Peyer's patch (tissue), 4 donors: Measurements from ENCODE around the gene SHMT2. TPM values are rescaled to one million over a fixed set of nuclear protein-coding genes. Genes with fewer than 3 reads are reported as not detected.

Experiments
- DNase-seq, 3 donors: peaks; one replicate each; pipeline ENCODE4 v3.0.0-alpha.2; 2017 to 2019
- H3K27ac ChIP-seq, 4 donors: fragments of 200-600 bp; sonication (generic); one replicate each; pipeline ENCODE4 v1.5.1; 2016 to 2019
- H3K27me3 ChIP-seq, 2 donors: fragments of 200-600 bp; sonication (generic); one replicate each; pipeline ENCODE4 v1.5.1; 2019
- H3K36me3 ChIP-seq, 3 donors: fragments of 200-600 bp; sonication (generic); one replicate each; pipeline ENCODE4 v1.5.1; 2016 to 2019
- H3K4me1 ChIP-seq, 4 donors: fragments of 200-600 bp; sonication (generic); one replicate each; pipeline ENCODE4 v1.5.1; 2016 to 2019
- H3K4me3 ChIP-seq, 4 donors: fragments of 200-600 bp; sonication (generic); 1 replicate in 3 of 4; 2 replicates in 1 of 4; pipeline ENCODE4 v1.5.1; 2016 to 2019; ENCODE audit warnings: mild to moderate bottlenecking in 1 of 4
- H3K9me3 ChIP-seq, 4 donors: fragments of 200-600 bp; sonication (generic); one replicate each; pipeline ENCODE4 v1.5.1; 2016 to 2019; ENCODE audit warnings: mild to moderate bottlenecking in 1 of 4
- POLR2A ChIP-seq, 2 donors: fragments of 450-650 bp; IDR thresholded peaks; one replicate each; pipeline ENCODE4 v1.5.1; 2017; ENCODE audit warnings: antibody characterized with exemption in 2 of 2, mild to moderate bottlenecking in 2 of 2, moderate library complexity in 2 of 2
- total RNA-seq, 4 donors: library from RNA; depleted of rRNA; stranded (reverse); fragments of >200 nt; gene quantifications; one replicate each; pipeline ENCODE4 v1.1.0, GENCODE V29; 2016
- TF ChIP-seq, protein P1 (sequence below), 6 experiments: fragments of 450-650 bp in 4 of 6; fragments of 200-600 bp in 2 of 6; sonication (generic) in 1 of 6; IDR thresholded peaks; one replicate each; pipeline ENCODE4 v1.5.1; 2017 to 2019; ENCODE audit warnings: antibody characterized with exemption in 6 of 6, mild to moderate bottlenecking in 3 of 6, moderate library complexity in 1 of 6

SHMT2 gene
- total RNA-seq, 4 donors from 2014 or later, result 34.4 to 72.6 (median 36.3) TPM

DNA sequence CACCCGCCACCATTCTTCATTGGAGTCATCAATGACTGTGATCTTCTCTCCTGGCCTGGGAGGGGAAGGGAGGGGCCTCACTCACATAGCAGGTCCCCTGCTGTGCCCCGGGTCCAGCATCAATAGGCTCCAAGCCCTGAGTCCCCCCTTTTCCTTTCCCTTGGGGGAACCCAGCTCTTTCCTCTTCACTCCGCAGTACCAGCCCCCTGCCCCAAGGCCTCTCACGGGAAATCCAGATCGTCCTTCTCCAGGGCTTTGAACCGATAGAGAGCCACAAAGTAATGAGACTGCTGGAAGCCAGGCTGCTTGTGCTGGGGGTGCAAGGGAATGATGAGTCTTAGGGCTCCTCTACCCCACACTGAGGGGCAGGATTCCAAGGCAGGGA, 14.8 kb downstream of the SHMT2 start:
- peak in 1 of 3 donors; percentile 28 for DNase-seq
- H3K36me3 ChIP-seq, result no peaks in the 10 kb centered on the region
- TF ChIP-seq, protein P1, sequence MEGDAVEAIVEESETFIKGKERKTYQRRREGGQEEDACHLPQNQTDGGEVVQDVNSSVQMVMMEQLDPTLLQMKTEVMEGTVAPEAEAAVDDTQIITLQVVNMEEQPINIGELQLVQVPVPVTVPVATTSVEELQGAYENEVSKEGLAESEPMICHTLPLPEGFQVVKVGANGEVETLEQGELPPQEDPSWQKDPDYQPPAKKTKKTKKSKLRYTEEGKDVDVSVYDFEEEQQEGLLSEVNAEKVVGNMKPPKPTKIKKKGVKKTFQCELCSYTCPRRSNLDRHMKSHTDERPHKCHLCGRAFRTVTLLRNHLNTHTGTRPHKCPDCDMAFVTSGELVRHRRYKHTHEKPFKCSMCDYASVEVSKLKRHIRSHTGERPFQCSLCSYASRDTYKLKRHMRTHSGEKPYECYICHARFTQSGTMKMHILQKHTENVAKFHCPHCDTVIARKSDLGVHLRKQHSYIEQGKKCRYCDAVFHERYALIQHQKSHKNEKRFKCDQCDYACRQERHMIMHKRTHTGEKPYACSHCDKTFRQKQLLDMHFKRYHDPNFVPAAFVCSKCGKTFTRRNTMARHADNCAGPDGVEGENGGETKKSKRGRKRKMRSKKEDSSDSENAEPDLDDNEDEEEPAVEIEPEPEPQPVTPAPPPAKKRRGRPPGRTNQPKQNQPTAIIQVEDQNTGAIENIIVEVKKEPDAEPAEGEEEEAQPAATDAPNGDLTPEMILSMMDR (IDR thresholded peaks at IDR 0.05), result no peak
- no peak for TF ChIP-seq POLR2A (IDR thresholded peaks at IDR 0.05)
- no peaks in the 10 kb centered on the region for H3K9me3 ChIP-seq
- peaks cover 0 to 33% of the 10 kb centered on the region in 2 donors for H3K27me3 ChIP-seq
- peaks cover 5 to 47% (median 33%) of the 10 kb centered on the region in 4 donors for H3K4me1 ChIP-seq
- no peak overlapping the region for H3K4me3 ChIP-seq
- no peak overlapping the region for H3K27ac ChIP-seq

DNA sequence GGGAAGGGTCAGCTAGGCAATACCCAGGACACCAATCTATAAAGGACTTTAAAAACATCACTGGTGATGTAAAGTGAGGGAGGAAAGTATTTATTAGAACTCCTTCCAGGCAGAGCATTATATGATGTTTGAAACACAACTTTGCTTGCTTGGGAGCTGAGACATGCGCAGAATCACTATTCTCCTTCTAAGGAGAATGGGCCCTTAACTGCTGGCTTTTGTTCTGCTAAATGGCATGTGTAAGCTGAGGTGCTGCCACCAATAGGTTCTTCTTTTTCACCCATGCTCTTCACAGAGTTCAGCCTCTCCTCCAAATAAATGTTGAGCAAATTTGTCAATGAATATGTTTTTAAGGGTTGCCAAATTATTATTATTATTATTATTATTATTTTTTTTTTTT, 17.5 kb downstream of the SHMT2 start:
- Histone ChIP-seq H3K4me1 (peaks cover 0 to 19% (median 17%) of the 10 kb centered on the region in 4 donors), H3K9me3 (no peaks in the 10 kb centered on the region), H3K27ac (no peak overlapping the region), H3K27me3 (peaks cover 0 to 8% of the 10 kb centered on the region in 2 donors), H3K36me3 (no peaks in the 10 kb centered on the region), H3K4me3 (no peak overlapping the region)
- DNase-seq, result no peak
- TF ChIP-seq POLR2A (IDR thresholded peaks at IDR 0.05), result no peak
- TF ChIP-seq, protein P1 (IDR thresholded peaks at IDR 0.05), result no peak

DNA sequence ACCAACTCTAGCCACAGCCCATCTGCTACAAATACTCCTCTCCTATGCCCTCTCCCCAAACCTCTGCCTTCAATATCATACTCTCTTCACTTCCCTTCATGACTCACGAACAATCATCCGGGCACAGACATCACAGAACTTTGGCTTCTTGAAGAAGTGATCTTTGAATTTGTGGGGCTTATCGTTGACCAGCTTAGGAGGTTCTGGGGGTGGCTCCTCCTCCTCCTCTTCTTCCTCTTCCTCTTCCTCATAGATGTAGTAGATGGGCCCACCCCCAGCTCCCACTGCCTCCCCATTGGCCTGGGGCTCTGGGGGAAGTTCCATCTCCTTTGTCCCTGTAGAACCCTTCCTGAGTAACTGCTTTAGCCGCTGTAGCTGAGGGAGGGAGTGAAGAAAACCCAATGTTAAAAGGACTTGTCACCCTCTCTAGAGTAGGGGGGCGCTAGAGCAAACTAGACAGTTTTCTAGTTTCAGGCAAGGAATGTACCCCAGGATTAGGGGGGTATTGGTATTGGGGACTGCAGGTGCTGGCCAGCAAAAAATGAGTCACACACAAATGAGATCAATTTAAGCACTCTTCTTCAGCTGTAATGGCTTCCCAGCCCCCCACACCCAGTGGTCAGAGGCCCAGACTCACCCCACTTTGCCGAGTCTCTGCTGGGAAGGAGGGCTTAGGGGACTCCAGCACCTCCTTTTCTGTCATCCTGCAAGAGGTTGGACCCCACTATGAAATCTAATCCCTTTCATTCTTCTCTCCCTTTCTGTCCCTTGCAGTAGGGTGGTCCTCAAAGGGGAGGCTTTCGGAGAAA, 19.6 kb downstream of the SHMT2 start:
- H3K27ac ChIP-seq, result no peak overlapping the region
- H3K4me1 ChIP-seq, result no peaks in the 10 kb centered on the region
- no peak for TF ChIP-seq POLR2A (IDR thresholded peaks at IDR 0.05)
- TF ChIP-seq, protein P1 (IDR thresholded peaks at IDR 0.05), result no peak
- no peaks in the 10 kb centered on the region for H3K27me3 ChIP-seq
- DNase-seq, result no peak
- no peaks in the 10 kb centered on the region for H3K9me3 ChIP-seq
- H3K36me3 ChIP-seq, result no peaks in the 10 kb centered on the region
- no peak overlapping the region for H3K4me3 ChIP-seq

DNA sequence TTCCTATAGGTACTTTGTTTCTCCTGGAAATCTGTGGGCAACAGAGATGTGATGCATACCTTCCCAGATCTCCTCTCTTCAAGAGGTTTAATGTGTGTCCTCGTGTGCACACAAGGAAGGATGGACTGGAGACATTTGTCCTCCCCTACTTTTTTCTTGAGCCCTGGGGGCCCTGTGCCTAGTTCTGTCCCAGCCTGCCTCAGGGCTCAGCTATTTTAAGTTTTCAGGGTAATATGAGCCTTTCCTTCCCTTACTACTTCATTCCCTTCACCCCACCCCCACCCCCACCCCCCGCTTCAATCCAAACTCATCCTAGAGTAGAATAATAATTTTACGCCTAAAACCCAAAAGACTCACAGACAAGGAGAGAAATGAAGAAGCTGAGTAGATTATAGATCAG, 21.0 kb downstream of the SHMT2 start:
- DNase-seq, result no peak
- H3K4me1 ChIP-seq, result no peaks in the 10 kb centered on the region
- H3K4me3 ChIP-seq, result no peak overlapping the region
- H3K9me3 ChIP-seq, result no peaks in the 10 kb centered on the region
- H3K27me3 ChIP-seq, result no peaks in the 10 kb centered on the region
- peaks cover 0 to 12% (median 0%) of the 10 kb centered on the region in 3 donors for H3K36me3 ChIP-seq
- H3K27ac ChIP-seq, result no peak overlapping the region
- TF ChIP-seq, protein P1 (IDR thresholded peaks at IDR 0.05), result no peak
- TF ChIP-seq POLR2A (IDR thresholded peaks at IDR 0.05), result no peak

DNA sequence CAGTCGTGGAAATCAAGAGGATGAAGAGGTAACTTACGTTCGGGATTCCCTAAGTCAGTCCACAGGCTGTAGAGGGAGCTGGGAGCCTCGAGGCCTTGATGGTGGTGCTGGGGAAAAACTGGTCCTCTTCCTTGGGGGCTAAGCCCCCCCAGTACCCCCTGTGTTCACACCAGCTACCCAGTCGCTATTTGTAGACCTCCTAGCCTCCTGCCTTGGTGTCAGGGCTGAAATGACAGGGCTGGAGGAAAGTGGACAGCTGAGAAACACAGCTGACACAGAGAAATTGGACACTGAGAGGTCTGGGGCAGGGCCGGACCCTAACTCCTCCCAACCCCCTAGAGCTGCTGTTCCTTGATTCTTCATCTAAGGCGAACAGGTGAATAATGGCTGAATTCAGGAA, 21.4 kb downstream of the SHMT2 start, which contains the start of gene STAC3:
TSS of gene STAC3 (minus strand) at position 232 of the 400 bp plus-strand sequence. CDS start 1,551 bp downstream, outside the sequence.
- Histone ChIP-seq H3K9me3 (no peaks in the 10 kb centered on the region), H3K4me3 (no peak within 1 kb of the TSS), H3K27me3 (no peaks in the 10 kb centered on the region), H3K36me3 (peaks cover 0 to 16% (median 0%) of the 10 kb centered on the region in 3 donors), H3K4me1 (no peaks in the 10 kb centered on the region), H3K27ac (no peak within 1 kb of the TSS)
- TF ChIP-seq POLR2A (IDR thresholded peaks at IDR 0.05), result no peak
- TF ChIP-seq, protein P1 (IDR thresholded peaks at IDR 0.05), result no peak
- DNase-seq, result peak in 1 of 3 donors; percentile 27
